Glomerular visceral epithelial cell (primary cell): ENCODE measurements around the gene AFAP1.

Experiments
- DNase-seq: peaks from one replicate; pipeline ENCODE4 v3.0.0-alpha.2; 2016; ENCODE audit errors: extremely low spot score

Gene AFAP1

DNA sequence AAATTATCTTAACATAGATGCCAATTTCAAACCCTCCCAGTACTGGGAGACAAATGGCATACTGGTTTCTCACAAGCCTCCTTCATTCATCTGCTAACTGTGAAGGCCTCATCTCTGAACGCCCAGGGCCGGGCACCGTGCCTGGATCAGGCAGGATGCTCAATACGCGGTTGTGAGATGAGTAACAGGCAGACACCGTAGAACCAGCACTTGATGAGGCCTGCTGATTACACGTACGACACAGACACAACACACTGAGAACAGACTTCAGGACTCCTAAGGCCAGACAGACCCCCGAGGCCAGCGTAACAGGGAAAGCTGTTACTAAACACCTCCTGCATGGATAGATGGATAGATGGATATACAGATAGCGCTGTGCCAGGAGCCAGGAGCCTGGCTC, 154.6 kb downstream of the AFAP1 start:
- DNase-seq: no peak

DNA sequence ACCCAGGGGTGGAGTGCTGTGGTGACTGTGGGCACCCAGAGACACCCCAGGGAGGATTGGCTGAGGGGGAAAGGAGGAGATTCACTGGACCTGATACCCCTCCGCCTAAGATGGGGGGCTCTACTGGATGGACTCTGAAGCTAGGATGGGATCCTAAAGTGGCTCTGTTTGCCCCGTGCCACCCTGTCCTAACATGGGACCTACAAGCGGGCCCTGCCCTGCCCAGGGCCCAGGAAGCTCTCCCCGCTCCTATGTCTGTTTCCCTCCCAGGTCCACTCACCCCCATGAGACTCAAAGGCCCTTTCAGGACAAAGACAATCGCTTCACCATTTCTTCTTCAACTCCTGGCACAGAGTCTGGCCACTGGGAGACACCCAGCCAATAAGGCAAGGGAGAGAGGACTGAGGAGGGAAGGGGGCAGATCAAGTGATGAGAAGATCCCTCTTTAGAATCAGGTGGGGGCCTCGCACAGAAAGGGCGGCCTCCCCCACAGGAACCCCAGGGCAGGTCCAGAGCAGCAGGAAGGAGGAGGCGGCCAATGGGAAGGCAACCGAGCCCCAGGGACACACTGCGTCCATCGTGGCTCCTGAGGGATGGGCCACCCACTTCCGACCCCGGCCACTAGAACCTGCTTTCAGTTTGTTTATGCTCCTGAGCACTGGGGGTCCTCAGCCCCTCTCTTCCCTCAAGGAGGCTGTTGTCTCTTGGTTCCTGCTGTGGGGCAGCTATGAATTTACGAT, 155.4 kb downstream of the AFAP1 start:
- no peak for DNase-seq

DNA sequence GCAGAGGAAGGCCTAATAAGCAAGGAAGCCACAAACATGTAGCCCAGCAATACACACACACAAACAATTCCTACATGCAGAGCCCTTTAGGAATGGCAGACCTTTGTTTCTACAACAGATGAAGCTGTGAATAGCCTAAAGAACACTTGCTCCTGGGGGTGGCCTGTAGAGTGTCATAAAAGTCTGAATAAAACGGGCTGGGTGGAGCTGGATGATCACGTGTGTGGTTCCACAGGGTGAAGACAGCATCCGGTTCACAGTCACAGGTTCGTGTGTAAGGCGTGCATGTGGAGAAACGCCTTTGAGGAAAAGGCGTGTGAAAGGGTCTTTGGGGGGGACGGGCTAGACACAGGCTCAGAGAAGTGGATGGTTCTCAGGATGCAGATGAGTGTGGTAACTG, 156.1 kb downstream of the AFAP1 start:
- no peak for DNase-seq

DNA sequence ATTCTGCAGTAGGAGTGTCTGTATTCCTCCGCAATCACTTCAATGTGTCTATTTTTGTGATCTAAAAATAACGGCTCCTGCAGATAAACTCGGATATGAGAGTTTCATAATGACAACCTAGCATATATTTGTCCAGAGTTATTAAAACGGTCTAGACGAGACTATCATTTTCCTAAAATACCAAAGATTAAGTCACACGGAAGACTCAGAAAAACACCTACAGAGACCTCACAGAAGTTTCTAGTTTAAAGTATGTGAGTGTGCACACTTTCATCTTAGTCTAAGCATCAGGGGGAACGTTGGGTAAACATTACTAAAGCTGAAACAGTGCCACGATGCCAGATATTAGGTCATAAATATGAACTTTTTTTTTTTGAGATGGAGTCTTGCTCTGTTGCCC, 156.9 kb downstream of the AFAP1 start:
- no peak for DNase-seq

DNA sequence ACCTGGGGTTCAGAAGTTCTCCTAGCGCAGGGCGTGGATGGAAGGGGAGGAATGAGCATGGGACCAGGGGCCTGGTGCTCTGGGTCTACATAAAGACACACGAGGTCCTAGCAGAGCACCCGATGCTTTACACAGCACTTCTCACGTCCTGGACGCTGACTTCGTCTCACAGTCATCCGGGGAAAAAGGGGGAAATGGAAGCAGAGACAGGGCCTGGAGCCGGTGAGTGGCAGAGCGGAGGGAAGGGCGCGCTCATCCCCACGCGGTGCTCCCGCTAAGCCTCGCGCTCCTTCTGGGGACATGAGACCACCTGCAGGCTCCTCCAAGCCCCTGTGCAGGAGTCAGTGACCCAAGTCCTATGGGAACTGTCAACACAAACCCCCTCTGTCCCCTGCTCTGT, 157.7 kb downstream of the AFAP1 start:
- DNase-seq: no peak

DNA sequence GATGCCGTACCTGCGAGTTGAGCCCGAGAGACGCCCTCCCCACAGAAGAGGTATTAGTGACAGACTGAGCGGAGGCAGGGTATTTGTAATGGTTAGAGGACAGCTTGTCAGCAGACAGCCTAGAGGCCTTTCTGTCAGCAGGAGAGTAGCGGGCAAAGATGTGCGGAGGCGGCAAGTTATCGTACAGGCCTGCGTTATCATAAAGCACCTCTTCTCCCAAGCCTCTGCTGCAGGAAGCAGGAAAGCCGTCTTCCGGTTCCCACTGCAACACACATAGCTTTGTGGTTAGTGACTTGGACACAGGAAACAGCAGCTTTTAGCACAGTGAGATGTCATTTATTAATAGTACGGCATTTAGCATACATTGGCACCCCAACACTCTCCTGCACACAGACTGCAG, 158.3 kb downstream of the AFAP1 start:
- peak; percentile 38 for DNase-seq

DNA sequence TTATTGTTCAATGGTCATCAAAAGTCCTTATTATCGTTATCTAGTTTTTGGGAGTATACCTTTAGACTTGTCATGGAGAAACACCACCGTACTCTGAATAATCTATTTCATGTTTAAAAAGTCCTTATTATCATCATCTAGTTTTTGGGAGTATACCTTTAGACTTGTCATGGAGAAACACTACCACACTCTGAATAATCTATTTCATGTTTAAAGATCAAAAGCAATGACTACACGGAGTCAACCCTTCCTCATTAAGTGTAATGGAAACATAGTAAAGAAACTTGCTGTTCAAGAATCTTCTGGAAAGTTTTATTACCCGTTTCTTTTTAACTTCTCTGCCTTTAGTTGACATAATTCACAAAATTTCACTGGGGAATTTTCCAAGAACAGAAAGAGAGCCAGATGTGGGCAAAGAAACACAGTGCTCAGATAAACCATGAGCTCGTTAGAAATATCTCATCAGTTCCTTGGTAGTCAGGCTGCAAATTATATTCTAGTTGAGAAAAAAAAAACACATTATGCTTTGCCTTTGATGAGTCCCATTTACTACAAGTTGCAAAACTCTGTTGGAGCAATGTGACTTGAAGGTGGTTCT, 158.8 kb downstream of the AFAP1 start:
- DNase-seq: no peak

DNA sequence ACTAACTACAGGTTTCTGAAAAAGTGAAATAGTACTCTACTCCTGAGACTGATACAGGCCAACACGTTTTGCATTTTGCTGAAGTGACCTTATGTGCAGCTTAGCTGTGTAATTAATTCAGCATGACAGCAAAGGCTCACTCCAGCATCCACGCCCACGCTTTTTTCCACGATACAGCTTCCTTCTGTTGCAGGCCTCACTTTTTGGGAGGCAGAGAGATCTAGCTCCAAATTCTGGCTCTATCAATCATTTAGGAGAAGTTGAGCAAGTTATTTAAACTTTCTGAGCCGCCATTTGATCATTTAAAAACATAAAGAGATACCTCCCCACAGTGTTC, 160.3 kb downstream of the AFAP1 start:
- DNase-seq: no peak

DNA sequence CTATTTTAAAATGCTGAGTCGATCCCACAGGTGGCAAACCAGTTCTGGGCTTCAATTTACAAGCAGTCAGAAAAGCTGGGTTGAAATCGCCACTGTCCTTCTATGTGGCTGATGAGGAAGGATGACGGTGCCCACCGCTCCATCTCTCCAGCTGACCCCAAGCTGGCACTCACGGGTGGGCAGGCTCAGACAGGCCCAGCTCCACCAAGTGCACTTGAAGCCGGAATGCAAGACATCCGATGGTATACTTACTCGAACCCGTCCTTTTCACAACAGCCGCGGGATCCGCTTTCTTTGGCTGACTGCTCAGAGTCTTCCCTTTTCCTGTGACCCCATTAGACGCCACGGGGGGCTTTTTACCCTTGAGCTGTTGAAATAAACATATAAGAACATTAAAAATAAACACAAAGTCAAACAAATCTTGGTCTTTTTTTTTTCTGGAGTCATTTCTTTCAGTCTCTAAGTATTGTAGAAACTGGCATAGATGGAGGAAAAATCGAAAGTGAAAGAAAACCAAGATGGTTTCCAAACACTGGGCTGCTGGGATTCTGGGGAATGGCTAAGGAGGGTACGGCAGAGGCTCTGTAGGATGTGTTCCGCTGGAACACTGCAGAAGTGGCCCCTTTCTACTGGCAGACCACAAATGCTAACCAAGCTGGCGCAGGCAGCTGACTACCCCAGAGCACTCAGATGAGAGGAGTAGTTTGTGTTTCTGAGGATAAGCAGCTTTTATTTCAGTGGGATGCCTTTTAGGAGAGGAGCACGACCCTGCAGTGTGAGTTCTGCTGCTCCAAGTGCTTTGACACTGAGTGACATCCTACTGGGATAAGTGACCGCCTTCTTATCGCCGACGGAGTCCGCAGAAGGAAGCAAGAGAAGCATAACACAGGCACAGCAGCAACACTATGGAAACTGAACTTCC, 160.9 kb downstream of the AFAP1 start:
- DNase-seq: no peak

DNA sequence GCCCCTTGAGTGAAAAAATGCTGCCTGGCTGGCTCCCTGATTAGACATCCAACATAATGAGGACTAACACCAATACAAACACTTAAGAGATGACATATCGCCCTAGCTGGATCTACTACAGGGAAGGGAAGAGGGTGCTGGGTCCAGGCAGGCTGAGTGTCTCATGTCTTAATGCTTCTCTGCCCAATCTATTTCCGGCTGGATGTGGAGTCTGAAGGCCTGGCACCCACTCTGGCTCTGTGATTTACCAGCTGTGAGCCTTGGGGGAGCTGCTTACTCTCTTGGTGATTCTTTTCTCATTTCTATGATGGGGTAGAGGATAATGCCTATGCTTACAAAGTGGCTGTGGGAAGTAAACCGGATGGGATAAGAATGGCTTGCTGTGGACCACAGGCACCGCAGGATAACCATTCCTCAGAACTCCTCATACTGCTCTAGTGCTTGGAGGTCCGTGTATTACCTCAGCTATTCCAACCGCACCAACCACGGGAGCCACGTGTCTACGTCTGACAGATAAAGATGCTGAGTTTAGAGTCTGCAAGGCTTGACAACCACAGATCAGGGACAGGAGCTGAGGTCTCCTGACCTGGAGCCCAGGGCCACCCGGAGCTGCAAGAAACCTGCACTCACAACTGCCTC, 161.7 kb downstream of the AFAP1 start:
- DNase-seq: no peak

DNA sequence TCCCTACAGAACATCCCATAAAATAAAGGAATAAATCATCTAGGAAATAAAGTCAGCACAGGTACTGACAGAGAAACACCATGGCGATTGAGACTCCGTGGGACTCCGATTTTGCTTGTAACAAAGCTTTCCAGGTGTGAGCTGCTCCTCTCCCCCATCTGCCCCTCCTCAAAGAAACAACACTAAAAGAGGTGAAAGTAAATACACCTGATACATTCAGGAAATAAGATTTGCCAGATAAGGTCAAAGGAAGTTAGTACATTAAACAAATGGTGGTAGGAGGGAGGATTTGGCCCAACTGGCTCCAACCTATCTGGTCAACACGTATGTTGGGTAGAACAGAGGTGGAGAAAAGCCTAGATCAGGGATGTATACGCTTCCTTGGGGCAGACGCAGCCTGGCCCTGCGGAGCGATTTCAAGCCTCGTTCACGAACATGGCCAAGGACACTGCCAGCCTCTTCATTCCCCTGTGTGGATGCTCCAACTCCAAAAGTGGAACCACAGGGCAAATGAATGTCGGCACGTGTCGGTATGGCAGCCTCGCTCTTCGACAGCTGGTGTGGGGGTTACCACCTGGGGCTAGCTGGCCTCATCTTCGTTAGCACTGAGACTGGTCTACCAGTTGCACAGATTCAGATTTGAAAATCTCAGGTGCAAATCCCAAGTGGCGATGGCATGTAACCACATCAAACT, 162.5 kb downstream of the AFAP1 start:
- DNase-seq: no peak

DNA sequence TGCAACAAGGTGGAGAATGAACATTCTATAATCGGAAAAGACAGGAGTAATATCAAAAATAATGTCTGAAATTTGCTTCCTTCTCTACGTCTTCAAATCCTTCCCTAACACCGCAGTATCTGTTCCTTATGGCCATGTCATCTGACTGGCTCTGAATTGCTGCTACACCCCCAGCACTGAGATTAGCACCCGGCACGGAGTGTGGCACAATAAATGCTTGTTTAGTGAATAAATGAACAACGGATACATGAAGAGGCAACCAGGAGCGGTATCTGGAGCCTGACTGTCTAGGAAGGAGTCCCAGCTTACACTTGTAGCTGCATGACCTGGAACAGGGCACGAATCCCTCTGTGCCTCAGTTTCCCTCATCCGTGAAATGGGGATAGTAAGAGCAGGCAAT, 164.3 kb downstream of the AFAP1 start:
- DNase-seq: no peak

DNA sequence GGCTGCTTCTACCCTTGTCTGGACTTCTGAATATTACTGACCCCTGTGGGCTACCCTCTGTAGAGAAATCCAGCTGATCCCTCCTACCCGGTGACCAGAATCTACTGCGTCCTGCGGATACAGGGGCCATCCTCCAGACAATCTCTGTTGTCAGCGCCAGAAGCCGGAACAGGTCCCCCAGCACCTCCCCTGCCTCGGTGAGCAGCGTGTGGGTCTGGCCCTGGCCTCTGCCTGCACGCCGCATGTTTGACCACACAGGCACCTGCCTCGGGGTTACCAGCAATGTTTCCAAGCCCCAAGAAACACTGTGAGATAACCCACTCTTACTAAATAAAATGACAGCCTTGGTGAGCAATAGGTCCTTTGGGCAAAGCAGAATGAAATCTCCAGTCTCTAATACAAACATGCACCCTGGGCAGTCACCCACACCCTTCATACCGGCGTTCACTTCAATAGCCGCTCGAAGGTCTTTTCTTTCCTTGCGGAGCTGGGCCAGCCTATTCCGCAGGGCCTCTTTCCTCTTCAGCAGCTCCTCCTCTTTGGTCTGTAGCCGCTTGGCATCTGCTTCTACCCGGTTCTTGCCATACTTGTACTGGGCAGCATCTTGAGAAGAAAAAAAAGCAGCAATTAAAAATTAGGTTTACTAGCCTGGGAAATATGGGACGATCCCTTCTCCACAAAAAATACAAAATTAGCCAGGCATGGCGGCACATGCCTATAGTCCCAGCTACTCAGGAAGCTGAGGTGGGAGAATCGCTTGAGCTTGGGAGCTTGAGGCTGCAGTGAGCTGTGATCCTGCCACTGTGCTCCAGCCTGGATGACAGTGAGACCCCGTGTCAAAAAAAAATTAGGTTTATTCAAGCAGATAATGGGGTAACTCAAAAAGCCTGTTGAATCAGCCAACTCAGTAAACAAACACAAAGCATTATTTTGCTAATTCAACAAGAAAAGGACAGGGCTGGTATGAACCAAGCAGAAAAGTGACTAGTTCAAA, 165.1 kb downstream of the AFAP1 start:
- no peak for DNase-seq

DNA sequence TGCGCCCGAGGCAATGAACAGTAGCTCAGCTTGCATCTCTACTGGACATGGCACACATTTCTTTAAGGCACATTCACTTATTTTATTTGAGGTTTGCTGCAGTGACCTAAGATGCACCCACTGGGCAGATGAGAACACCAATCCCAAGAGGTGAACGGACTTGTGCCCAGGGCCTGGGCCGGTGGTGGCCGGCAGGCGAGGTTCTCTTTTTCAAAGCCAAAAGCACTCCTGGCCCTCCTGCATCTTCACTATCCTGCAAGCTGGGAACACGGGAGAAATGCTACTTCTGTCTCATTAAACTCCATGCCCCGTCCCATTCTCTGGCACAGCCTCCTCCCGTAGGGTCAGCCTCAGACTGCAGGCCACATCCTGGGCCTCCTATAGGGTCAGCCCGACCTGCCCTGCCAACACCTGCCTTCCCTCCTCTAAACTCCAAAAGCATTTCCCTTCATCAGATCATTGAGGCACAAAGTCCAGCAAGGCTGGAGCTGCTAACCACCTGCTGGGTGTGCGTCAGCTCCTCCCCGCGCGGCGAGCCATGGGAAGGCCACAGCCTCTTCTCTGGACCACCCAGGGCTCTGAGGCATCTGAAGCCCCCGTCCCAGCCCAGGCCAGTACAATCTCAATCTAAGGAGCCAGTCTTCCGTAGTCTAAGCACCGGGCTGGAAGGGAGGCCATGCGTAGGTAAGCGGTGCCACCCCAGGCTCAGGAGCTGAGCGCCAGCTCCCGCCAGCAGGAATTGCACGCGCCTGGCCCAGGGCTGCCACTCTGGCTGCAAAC, 166.1 kb downstream of the AFAP1 start:
- no peak for DNase-seq

DNA sequence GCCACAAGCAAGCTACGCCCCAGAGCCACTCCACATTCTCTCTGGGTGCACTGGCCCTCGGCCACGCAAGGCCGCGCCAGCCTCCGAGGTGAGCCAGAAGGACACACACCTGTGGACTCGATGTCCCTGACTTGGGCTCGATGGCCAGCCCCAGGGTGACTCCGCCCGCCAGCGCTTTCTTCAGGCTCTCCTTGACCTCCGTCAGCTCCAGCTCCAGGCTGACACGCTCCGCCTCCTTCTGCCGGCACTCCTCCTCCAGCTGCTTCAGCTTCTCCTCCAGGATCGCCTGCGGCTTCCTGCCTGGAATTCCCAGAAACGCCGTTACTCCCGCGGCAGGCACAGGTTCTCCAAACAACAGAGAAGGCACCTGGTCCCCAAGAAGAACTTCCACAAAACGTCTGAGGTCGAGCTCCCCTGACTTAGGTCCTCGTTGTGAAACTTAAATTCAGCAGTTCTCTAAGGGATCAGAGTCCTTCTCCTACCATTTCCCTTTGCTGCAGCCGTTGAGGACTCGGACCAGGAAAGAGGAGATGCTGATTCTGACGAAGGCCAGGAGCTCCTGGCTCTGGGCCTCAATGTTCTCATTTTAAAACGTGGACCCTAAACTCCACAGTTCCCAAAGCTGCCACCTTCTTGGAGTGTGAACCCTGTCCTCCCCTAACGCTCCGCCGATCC, 166.8 kb downstream of the AFAP1 start:
- no peak for DNase-seq

DNA sequence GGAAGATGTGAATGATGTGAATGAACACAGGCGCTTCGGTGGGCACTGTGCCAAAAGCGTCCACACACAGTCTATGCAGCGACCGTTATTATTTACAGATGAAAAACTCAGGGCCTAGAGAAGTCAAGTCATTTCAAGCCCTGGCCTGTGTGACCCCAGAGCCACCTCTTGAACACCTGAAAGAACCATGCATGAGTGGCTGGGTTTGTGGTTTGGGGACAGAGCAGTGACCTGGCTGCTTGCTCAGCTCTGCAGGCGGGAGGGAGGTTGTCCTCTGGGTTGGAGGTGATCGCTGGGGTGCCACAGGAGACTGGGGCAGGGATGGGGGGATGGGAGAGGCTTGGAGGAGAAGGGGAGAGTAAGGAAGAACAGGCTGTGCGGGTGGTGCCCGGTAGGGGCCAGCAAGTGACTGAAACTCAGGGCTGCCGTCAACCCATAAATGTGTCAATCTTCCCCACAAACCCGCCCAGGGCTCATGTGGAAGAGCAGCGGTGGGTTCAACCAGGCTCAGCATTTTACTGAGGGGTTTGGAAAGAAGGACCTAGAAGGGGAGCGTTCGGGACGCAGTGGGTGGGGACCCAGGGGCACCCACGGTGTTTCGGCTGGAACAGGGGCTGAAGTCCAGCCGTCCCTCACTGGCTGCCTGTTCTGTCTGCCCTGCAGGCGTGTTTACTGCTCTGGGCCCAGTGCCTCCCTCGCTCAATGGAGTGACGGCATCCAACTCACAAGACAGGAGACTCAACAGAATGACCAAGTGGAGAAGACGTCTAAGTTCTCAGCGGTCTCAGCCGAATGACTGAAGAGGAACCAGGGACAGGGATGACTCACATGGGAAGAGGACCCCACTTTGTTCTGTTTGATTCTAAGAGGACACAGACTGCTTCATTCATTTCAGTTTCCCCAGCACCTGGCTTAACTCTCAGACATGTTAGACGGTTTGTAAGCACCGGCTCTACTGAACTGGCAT, 167.8 kb downstream of the AFAP1 start:
- DNase-seq: no peak

DNA sequence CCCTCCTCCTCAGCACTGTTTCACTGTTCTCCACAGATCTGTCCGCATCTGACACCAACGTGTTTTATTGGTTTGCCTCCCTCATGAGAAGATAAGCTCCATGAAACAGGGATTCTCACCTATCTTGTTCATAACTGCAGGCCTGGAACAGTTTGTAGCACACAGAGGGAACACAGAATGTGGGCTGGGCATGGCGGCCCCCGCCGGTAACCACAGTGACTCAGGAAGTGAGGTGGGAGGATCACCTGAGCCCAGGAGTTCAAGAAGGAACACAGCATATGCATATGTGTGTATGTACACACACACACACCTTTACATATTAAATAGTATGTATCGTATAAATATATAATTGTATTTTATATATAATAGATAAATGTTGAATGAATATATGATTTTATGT, 168.6 kb downstream of the AFAP1 start:
- DNase-seq: no peak
